ENCODE data around the gene C12orf75.
A peak's percentile ranks its signal among the peaks of the same experiment; 100 is the strongest.
"Not testable (repeated sequence)": the region's sequence is repeated elsewhere in the genome, so short reads cannot be mapped to it uniquely, and the experiment has no call there.

C12orf75 gene

GRCh38 chr12:105382771-105383622 lies 52.5 kb downstream of the C12orf75 start:
- DNase-seq, result peak; percentile 8

GRCh38 chr12:105384220-105384619 lies 53.7 kb downstream of the C12orf75 start:
- no peak for DNase-seq

GRCh38 chr12:105384916-105385535 lies 54.5 kb downstream of the C12orf75 start:
- no peak for DNase-seq

GRCh38 chr12:105386431-105386830 lies 55.9 kb downstream of the C12orf75 start:
- DNase-seq, result no peak

GRCh38 chr12:105391231-105391630 lies 60.7 kb downstream of the C12orf75 start:
- no peak for DNase-seq

- DNase-seq, result no peak
These were observed 63.1 kb downstream of the C12orf75 start for GRCh38 chr12:105393587-105393986.

GRCh38 chr12:105396024-105396423 lies 65.5 kb downstream of the C12orf75 start:
- no peak for DNase-seq

GRCh38 chr12:105396983-105397382 lies 66.5 kb downstream of the C12orf75 start:
- no peak for DNase-seq

GRCh38 chr12:105398930-105399329 lies 68.4 kb downstream of the C12orf75 start:
- no peak for DNase-seq

GRCh38 chr12:105399428-105400081 lies 69.1 kb downstream of the C12orf75 start:
- DNase-seq, result no peak

GRCh38 chr12:105400227-105400626 lies 69.7 kb downstream of the C12orf75 start:
- no peak for DNase-seq

- no peak for DNase-seq
These were observed 70.7 kb downstream of the C12orf75 start for GRCh38 chr12:105401198-105401597.

- DNase-seq, result no peak
These were observed 71.9 kb downstream of the C12orf75 start for GRCh38 chr12:105402366-105402765.

- no peak for DNase-seq
These were observed 72.6 kb downstream of the C12orf75 start for GRCh38 chr12:105403095-105403494.

- not testable (repeated sequence) for DNase-seq
These were observed 73.6 kb downstream of the C12orf75 start for GRCh38 chr12:105404134-105404533.

- DNase-seq, result no peak
These were observed 76.0 kb downstream of the C12orf75 start for GRCh38 chr12:105406497-105406896.

GRCh38 chr12:105409279-105409678 lies 78.8 kb downstream of the C12orf75 start:
- DNase-seq, result no peak

- peak; percentile 94 for DNase-seq
These were observed 79.4 kb downstream of the C12orf75 start for GRCh38 chr12:105409801-105410471.

GRCh38 chr12:105413911-105414487 lies 83.5 kb downstream of the C12orf75 start:
- no peak for DNase-seq

- no peak for DNase-seq
These were observed 87.2 kb downstream of the C12orf75 start for GRCh38 chr12:105417732-105418131.

GRCh38 chr12:105418229-105418628 lies 87.7 kb downstream of the C12orf75 start:
- DNase-seq, result no peak

- DNase-seq, result no peak
These were observed 88.4 kb downstream of the C12orf75 start for GRCh38 chr12:105418821-105419291.

- DNase-seq, result no peak
These were observed 89.1 kb downstream of the C12orf75 start for GRCh38 chr12:105419606-105420005.
